Mesendoderm (in vitro differentiated cells): ENCODE measurements around the gene RASGRP2.

ENCODE experiments used
- DNase-seq: peaks from one replicate; pipeline ENCODE4 v3.0.0; 2013
- H2AK5ac ChIP-seq: 2 replicates; pipeline ENCODE4 v1.6.1; 2013; ENCODE audit warnings: low read length, inconsistent platforms
- H2BK120ac ChIP-seq: 2 replicates; pipeline ENCODE4 v1.6.1; 2013; ENCODE audit warnings: low read depth, mild to moderate bottlenecking, low read length, moderate library complexity, mixed read lengths
- H2BK15ac ChIP-seq: replicated peaks from 2 replicates; pipeline ENCODE4 v1.6.1; 2013; ENCODE audit warnings: low read depth, mild to moderate bottlenecking, moderate library complexity
- H2BK5ac ChIP-seq: 2 replicates; pipeline ENCODE4 v1.6.1; 2013; ENCODE audit warnings: low read length, inconsistent platforms
- H3K18ac ChIP-seq: 2 replicates; pipeline ENCODE4 v1.6.1; 2013; ENCODE audit warnings: mild to moderate bottlenecking, low read length, mixed read lengths
- H3K23ac ChIP-seq: one replicate; pipeline ENCODE4 v1.6.1; 2013; ENCODE audit warnings: low read length
- H3K27ac ChIP-seq: 2 replicates; pipeline ENCODE4 v1.5.1; 2013; ENCODE audit warnings: low read depth, mild to moderate bottlenecking, inconsistent platforms, low read length, moderate library complexity
- H3K27me3 ChIP-seq: 2 replicates; pipeline ENCODE4 v1.6.1; 2013; ENCODE audit warnings: low read length, control low read depth, mild to moderate bottlenecking, inconsistent platforms; ENCODE audit not compliant: insufficient read depth, poor library complexity
- H3K36me3 ChIP-seq: 2 replicates; pipeline ENCODE4 v1.6.1; 2013; ENCODE audit warnings: low read length, inconsistent platforms; ENCODE audit not compliant: control insufficient read depth, insufficient read depth
- H3K4ac ChIP-seq: one replicate; pipeline ENCODE4 v1.6.1; 2013; ENCODE audit warnings: low read depth, mild to moderate bottlenecking, low read length, moderate library complexity
- H3K4me1 ChIP-seq: 2 replicates; pipeline ENCODE4 v1.6.1; 2013; ENCODE audit warnings: low read depth, low read length, inconsistent platforms; ENCODE audit not compliant: control insufficient read depth
- H3K4me2 ChIP-seq: 2 replicates; pipeline ENCODE4 v1.6.1; 2013; ENCODE audit warnings: low read length
- H3K4me3 ChIP-seq: 2 replicates; pipeline ENCODE4 v1.5.1; 2013; ENCODE audit warnings: mild to moderate bottlenecking, low read length
- H3K56ac ChIP-seq: one replicate; pipeline ENCODE4 v1.6.1; 2013; ENCODE audit warnings: low read length
- H3K79me1 ChIP-seq: 2 replicates; pipeline ENCODE4 v1.6.1; 2013; ENCODE audit warnings: low read length, inconsistent platforms
- H3K79me2 ChIP-seq: 2 replicates; pipeline ENCODE4 v1.6.1; 2013; ENCODE audit warnings: mild to moderate bottlenecking, low read length; ENCODE audit not compliant: control insufficient read depth, insufficient read depth
- H3K9ac ChIP-seq: 2 replicates; pipeline ENCODE4 v1.6.1; 2013; ENCODE audit warnings: low read length, inconsistent platforms
- H4K5ac ChIP-seq: one replicate; pipeline ENCODE4 v1.6.1; 2013; ENCODE audit warnings: low read length
- H4K8ac ChIP-seq: one replicate; pipeline ENCODE4 v1.6.1; 2013; ENCODE audit warnings: low read depth, mild to moderate bottlenecking, control low read depth, low read length, moderate library complexity
- WGBS: extraction: QIAGEN DNeasy Blood & Tissue Kit; methylation state at CpG from one replicate; pipeline ENCODE4 v1.1.7; 2013; ENCODE audit warnings: low lambda C conversion rate, missing lambda C conversion rate; ENCODE audit not compliant: insufficient coverage; ENCODE audit errors: extremely low coverage; 5-methylcytosine and 5-hydroxymethylcytosine counted together

Gene RASGRP2

DNA sequence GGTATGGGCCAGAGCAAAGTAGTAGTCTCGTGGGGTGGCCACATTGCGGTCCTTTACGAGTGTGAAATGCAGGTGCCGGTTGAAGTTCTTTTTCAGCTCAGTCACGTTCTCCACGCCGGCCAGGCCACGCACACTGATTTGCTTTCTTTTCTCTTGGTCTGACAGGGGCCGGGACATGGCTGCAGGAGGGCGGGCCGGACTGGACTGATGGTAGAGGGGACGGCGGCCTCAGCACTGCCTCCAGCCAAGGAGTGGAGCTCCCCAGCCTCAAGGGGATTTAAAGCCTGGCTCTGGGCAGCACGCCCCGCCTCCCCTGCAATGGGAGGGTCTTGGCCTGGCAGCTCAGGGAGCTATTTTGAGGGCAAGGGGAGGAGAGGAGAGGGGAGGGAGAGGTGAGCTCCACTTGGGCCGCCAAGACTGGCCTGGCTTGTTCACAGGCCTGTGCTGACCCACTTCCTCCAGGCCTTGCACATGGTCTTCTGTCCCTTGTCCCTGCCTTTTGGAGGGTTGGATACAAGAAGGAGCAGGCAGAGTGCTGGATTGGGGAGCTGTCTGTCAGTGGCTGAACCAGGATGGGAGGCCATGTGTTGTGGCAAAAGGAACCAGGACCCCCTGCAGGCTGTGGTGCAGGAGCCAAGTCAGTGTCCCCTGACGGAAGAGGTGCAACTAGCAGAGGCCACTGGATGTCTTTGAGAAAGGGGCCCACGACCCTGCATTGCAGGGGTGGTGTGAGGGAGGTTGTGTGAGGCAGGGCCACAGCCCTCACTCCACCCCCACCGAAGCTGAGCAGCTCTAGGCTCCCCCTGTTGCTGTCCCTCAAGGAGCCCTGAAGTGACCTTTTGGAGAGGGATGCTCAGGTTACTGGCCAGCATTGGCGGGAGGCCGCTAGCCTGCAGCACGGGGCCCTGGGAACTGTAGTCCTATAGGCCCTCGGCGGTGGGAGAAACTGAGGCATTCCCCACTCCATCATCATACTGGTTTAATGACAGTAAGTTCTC is 16.1 kb upstream of the RASGRP2 start, which contains the start of gene PYGM:
Gene PYGM, minus strand, starts transcription at position 253 of the 998 bp plus-strand sequence. Its CDS starts 76 bp downstream, at position 177.
- Histone ChIP-seq H3K4ac (no peak within 1 kb of the TSS), H3K4me3 (no peak within 1 kb of the TSS), H3K27me3 (no peaks in the 10 kb centered on the region), H4K5ac (no peak within 1 kb of the TSS), H2BK15ac (no peak within 1 kb of the TSS), H3K23ac (no peak within 1 kb of the TSS), H3K18ac (no peak within 1 kb of the TSS), H3K9ac (peak within 1 kb of the TSS; percentile 29), H3K56ac (peak within 1 kb of the TSS; percentile 49), H2BK5ac (no peak within 1 kb of the TSS), H3K4me2 (no peak within 1 kb of the TSS), H4K8ac (no peak within 1 kb of the TSS), H2BK120ac (no peak within 1 kb of the TSS), H3K4me1 (peaks cover 4% of the 10 kb centered on the region), H3K36me3 (peaks cover 14% of the 10 kb centered on the region), H3K27ac (no peak within 1 kb of the TSS), H3K79me2 (no peaks in the 10 kb centered on the region), H2AK5ac (no peak within 1 kb of the TSS), H3K79me1 (no peaks in the 10 kb centered on the region)
- DNase-seq: peak; percentile 90
- WGBS: no CpG with 5 or more reads among the region's 24 CpGs

DNA sequence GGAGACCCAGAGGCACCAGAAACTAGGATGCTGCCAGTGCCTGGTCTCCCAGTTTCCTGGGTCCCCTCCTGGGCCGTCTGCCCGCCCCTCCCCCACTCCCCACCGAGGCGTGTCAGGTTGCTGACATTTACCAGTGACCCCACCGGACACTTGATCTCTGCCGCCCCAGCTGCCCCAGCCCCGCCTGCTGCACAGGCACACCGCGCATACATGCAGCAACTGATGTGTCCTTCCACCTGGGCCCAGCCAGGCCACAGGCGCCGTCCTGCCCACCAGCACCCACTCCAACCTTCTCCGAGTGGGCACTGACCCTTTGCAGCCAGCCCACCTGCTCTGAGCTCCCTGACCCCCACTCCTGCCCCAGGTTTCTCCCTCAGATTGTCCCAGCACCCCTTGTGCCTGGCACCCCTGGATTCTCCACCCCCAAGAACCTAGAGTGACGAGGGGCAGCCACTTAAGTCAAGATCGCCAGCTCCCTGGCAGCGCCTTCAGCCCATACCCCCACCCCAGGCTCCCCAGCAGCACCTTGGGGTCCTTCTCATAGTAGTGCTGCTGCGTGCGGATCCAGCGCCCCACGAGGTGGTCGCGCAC is 15.3 kb upstream of the RASGRP2 start:
- H2BK120ac ChIP-seq: no peak overlapping the region
- no peak overlapping the region for H3K4me2 ChIP-seq
- H3K27ac ChIP-seq: no peak overlapping the region
- DNase-seq: no peak
- H3K79me2 ChIP-seq: no peaks in the 10 kb centered on the region
- no peaks in the 10 kb centered on the region for H3K79me1 ChIP-seq
- no peak overlapping the region for H2AK5ac ChIP-seq
- no peak overlapping the region for H4K5ac ChIP-seq
- H3K4me1 ChIP-seq: peaks cover 4% of the 10 kb centered on the region
- H3K4me3 ChIP-seq: no peak overlapping the region
- H2BK5ac ChIP-seq: no peak overlapping the region
- H3K27me3 ChIP-seq: no peaks in the 10 kb centered on the region
- H4K8ac ChIP-seq: no peak overlapping the region
- WGBS: no CpG with 5 or more reads among the region's 21 CpGs
- no peak overlapping the region for H3K9ac ChIP-seq
- H3K23ac ChIP-seq: no peak overlapping the region
- peak overlapping the region; percentile 49 for H3K56ac ChIP-seq
- H3K36me3 ChIP-seq: peaks cover 8% of the 10 kb centered on the region
- no peak overlapping the region for H3K18ac ChIP-seq
- H3K4ac ChIP-seq: no peak overlapping the region
- H2BK15ac ChIP-seq: no peak overlapping the region

DNA sequence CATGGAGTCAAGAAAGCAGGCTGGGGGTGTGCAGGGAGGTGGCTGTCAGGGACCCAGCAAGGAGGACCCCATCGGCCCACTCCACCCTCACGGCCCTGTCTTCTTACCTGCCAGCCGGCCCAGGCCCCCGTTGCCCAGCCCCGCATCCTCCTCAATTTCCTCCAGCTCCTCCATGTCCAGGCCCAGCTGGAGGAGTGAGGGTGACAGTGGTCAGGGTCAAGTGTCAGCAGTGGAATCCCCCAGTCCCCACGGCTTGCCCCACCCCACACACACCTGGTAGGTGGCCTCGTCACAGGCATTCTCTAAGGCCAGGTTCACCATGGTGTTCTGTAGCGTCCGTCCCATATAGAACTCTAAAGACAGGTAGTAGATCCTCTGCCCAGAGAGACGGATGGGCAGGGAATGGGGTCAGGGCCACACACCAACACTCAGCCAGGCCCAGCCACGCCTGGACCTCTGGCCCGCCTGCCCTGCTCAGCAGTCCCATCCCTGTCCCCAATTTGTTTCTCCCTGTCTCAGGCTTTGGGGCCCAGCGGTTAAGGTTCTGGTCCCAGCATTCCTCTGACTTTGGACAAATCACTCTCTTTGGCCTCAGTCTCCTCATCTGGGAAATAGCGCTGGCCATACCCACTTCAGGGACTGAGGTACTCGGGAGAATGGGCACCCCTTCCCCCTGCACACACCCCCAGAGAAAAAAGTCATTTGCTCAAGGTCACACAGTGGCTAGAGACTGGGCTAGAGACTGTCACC is 14.6 kb upstream of the RASGRP2 start:
- Histone ChIP-seq H2BK15ac (no peak overlapping the region), H3K36me3 (peaks cover 5% of the 10 kb centered on the region), H3K23ac (no peak overlapping the region), H3K27me3 (no peaks in the 10 kb centered on the region), H3K4me1 (peaks cover 4% of the 10 kb centered on the region), H3K4me3 (no peak overlapping the region), H3K4ac (no peak overlapping the region), H2BK120ac (no peak overlapping the region), H3K18ac (no peak overlapping the region), H3K4me2 (no peak overlapping the region), H2AK5ac (no peak overlapping the region), H4K5ac (no peak overlapping the region), H3K79me1 (no peaks in the 10 kb centered on the region), H4K8ac (no peak overlapping the region), H3K27ac (no peak overlapping the region), H2BK5ac (no peak overlapping the region), H3K79me2 (no peaks in the 10 kb centered on the region), H3K56ac (no peak overlapping the region), H3K9ac (no peak overlapping the region)
- no CpG with 5 or more reads among the region's 15 CpGs for WGBS
- DNase-seq: no peak

DNA sequence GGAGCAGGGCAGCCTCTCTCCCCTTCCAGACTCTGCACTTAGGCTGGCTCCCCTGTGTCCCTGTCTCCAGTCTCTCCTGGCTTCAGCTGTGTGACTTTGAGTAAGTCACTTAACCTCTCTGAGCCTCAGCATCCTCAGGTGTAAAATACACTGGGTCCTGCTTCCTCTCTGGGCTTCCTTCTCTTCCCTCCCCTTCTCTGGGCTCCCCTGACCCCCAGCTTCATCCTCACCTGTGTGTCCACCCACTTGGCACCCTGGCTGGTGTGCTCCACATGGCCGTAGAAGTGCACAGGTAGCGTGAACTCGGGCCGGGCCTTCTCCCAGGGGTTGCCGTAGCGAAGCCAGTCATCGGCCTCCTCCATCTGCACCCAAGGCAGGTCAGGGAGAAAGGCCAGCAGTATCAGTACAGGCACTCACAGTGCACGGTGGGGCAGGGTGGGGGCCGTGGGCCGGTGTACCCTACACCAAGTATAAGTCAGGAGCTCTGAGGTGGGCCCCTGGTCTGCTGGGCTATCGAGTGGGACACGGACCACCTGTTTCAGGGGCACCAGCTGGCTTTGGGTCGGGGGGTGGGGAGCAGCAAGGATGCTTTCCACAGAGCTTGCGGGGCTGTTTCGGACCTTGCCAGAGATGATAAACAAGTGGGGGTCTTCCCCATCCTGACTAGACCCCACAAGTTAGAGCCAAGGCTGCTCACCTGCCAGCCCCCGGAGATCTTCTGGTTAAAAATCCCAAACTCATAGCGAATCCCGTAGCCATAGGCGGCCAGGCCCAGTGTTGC is 13.8 kb upstream of the RASGRP2 start:
- no peak overlapping the region for H3K27ac ChIP-seq
- H2BK15ac ChIP-seq: no peak overlapping the region
- H3K4me2 ChIP-seq: no peak overlapping the region
- H4K5ac ChIP-seq: no peak overlapping the region
- no peak overlapping the region for H3K4me3 ChIP-seq
- H3K27me3 ChIP-seq: no peaks in the 10 kb centered on the region
- H3K56ac ChIP-seq: no peak overlapping the region
- no peak overlapping the region for H4K8ac ChIP-seq
- H3K4ac ChIP-seq: no peak overlapping the region
- no peak overlapping the region for H2BK120ac ChIP-seq
- H3K18ac ChIP-seq: no peak overlapping the region
- no peak overlapping the region for H3K9ac ChIP-seq
- H2AK5ac ChIP-seq: no peak overlapping the region
- no peak overlapping the region for H2BK5ac ChIP-seq
- H3K4me1 ChIP-seq: peaks cover 4% of the 10 kb centered on the region
- H3K79me1 ChIP-seq: no peaks in the 10 kb centered on the region
- DNase-seq: no peak
- WGBS: no CpG with 5 or more reads among the region's 19 CpGs
- no peaks in the 10 kb centered on the region for H3K36me3 ChIP-seq
- H3K79me2 ChIP-seq: no peaks in the 10 kb centered on the region
- no peak overlapping the region for H3K23ac ChIP-seq

DNA sequence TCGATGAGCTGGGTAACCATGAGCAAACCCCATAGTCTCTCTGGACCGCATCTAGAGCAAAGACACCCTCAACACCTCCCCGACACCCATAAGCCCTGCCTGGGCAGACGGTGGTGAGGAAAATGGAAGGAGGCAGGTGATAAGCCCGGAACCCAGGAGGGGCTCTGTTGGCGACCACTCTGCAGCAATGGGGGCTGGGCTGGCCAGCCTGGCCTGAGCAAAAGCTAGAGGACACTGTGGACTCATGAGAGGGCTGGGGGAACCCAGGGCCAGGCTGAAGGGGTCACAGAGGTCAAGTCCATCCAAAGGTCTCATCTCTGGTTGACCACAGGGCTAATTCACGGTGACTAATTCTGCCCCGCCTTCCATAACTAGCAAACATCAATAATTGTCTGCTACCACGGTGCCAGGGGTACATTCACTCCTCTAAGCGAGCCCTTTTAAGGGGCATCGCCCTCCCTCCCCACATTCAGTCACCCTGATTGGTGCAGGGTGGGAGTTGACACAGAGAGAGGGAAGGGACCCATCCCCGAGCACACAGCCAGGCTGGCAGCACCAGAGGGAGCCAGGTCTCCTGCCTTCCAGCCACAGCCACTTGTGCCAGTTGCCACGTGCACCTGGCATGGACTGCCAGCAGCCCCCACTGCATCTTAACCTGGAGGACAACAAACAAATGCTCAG is 11.9 kb upstream of the RASGRP2 start:
- no peaks in the 10 kb centered on the region for H3K27me3 ChIP-seq
- H3K4me1 ChIP-seq: peaks cover 4% of the 10 kb centered on the region
- H3K9ac ChIP-seq: no peak overlapping the region
- H3K36me3 ChIP-seq: no peaks in the 10 kb centered on the region
- H2BK5ac ChIP-seq: no peak overlapping the region
- H2AK5ac ChIP-seq: no peak overlapping the region
- no peaks in the 10 kb centered on the region for H3K79me2 ChIP-seq
- no peak overlapping the region for H3K4ac ChIP-seq
- no peak overlapping the region for H3K23ac ChIP-seq
- no peak overlapping the region for H3K56ac ChIP-seq
- no peak overlapping the region for H3K4me2 ChIP-seq
- no peak overlapping the region for H3K4me3 ChIP-seq
- no peaks in the 10 kb centered on the region for H3K79me1 ChIP-seq
- DNase-seq: no peak
- no peak overlapping the region for H3K27ac ChIP-seq
- H2BK15ac ChIP-seq: no peak overlapping the region
- H4K8ac ChIP-seq: no peak overlapping the region
- H3K18ac ChIP-seq: no peak overlapping the region
- WGBS: no CpG with 5 or more reads among the region's 13 CpGs
- no peak overlapping the region for H2BK120ac ChIP-seq
- no peak overlapping the region for H4K5ac ChIP-seq
